ENCODE measurements around the gene HABP4. TPM values are rescaled to one million over a fixed set of nuclear protein-coding genes. Genes with fewer than 3 reads are reported as not detected.

Gene HABP4
- total RNA-seq, 1 donor from 2014 or later = 15.8 TPM

DNA sequence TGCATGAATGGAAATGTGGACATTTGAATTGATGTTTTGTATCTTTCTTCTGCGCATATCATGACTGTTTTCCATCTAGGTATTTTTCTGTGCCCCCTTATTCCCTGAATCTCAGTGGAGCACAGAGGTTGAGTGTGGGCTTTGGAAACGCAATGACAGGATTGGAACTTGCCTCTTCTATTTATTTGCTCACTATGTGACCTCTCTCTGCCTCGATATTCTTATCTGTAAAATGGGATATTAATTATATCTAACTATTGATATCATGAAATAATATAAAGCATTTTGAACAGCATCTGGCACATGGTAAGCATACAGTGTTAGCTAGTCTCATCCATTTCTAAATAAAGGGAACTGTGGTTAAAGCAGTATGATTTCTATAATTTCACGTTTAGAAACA is 26.0 kb downstream of the HABP4 start:
- Mint-ChIP-seq H3K27me3 (ENCODE audit: unreplicated experiment) (no peaks in the 10 kb centered on the region), H3K4me3 (ENCODE audit: unreplicated experiment) (no peak overlapping the region), H3K27ac (ENCODE audit: unreplicated experiment) (no peak overlapping the region), H3K9me3 (ENCODE audit: unreplicated experiment) (no peaks in the 10 kb centered on the region), H3K4me1 (ENCODE audit: unreplicated experiment) (no peaks in the 10 kb centered on the region), H3K36me3 (ENCODE audit: unreplicated experiment) (peaks cover 13% of the 10 kb centered on the region)
- DNase-seq (ENCODE audit: extremely low spot score, unreplicated experiment) = no peak
- TF ChIP-seq, protein P1, sequence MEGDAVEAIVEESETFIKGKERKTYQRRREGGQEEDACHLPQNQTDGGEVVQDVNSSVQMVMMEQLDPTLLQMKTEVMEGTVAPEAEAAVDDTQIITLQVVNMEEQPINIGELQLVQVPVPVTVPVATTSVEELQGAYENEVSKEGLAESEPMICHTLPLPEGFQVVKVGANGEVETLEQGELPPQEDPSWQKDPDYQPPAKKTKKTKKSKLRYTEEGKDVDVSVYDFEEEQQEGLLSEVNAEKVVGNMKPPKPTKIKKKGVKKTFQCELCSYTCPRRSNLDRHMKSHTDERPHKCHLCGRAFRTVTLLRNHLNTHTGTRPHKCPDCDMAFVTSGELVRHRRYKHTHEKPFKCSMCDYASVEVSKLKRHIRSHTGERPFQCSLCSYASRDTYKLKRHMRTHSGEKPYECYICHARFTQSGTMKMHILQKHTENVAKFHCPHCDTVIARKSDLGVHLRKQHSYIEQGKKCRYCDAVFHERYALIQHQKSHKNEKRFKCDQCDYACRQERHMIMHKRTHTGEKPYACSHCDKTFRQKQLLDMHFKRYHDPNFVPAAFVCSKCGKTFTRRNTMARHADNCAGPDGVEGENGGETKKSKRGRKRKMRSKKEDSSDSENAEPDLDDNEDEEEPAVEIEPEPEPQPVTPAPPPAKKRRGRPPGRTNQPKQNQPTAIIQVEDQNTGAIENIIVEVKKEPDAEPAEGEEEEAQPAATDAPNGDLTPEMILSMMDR (IDR thresholded peaks at IDR 0.05) = no peak

DNA sequence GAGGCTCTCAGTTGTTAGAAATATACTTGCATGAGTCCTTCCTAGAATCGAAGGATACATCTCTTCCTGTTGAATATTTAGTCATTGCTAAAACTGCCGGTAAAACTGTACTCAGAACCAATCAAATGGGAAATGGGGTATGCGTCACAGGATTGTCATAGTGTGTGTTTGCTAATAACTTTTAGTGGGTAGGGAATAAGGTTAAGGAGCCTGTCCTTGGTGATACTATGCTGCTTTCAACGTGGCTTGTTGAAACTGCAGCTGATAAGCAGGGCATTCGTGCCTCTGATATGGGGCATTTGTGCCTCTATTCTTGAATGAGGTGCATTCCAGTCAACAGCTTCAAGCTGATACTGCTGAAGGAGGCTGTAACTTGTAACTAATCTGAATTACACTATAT is 26.6 kb downstream of the HABP4 start:
- Mint-ChIP-seq H3K27me3 (ENCODE audit: unreplicated experiment) (no peaks in the 10 kb centered on the region), H3K9me3 (ENCODE audit: unreplicated experiment) (no peaks in the 10 kb centered on the region), H3K27ac (ENCODE audit: unreplicated experiment) (no peak overlapping the region), H3K4me3 (ENCODE audit: unreplicated experiment) (no peak overlapping the region), H3K36me3 (ENCODE audit: unreplicated experiment) (peaks cover 8% of the 10 kb centered on the region), H3K4me1 (ENCODE audit: unreplicated experiment) (no peaks in the 10 kb centered on the region)
- TF ChIP-seq, protein P1 (IDR thresholded peaks at IDR 0.05) = no peak
- no peak for DNase-seq (ENCODE audit: extremely low spot score, unreplicated experiment)

DNA sequence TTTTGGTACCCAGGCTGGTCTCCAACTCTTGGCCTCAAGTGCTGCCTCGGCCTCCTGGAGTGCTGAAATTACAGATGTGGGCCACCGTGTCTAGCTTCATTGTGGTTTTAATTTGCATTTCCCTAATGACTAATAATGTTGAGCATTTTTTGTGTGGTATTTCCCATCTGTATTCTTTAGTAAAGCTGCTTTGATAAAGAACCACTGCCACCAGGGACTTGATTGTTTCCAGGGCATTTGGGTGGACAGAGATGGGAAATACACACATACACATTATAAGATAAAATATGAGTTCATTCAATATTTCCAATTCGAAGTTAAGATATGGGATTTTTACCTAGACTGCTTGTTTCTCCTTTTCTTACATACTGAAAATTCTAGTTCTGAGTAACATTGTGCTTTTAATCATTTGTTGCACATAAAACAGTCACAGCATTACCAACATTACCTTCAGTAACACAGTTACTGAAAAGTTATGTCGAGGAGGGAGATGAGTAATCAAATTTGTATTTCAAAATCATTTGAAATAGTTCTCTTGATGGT is 28.9 kb downstream of the HABP4 start:
- DNase-seq (ENCODE audit: extremely low spot score, unreplicated experiment) = no peak
- no peak overlapping the region for H3K27ac Mint-ChIP-seq (ENCODE audit: unreplicated experiment)
- H3K36me3 Mint-ChIP-seq (ENCODE audit: unreplicated experiment) = peaks cover 15% of the 10 kb centered on the region

DNA sequence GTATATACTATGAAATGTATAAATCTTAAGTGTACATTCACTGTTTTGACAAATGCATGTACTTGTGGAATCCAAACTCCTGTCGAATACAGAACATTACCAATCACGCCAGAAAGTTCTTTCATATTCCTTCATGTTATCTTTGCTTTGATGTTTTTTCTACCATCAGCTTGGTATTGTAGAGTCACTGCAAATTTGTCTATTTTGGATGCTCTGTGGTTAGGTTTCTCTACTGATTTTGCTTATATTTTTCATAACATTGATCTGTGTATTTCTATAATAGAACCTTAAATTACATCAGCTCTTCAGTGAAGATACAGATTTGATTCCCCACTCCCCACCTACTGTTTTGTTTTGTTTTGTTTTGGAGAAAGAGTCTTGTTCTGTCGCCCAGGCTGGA is 30.8 kb downstream of the HABP4 start:
- DNase-seq (ENCODE audit: extremely low spot score, unreplicated experiment) = no peak
- TF ChIP-seq, protein P1 (IDR thresholded peaks at IDR 0.05) = no peak
- Mint-ChIP-seq H3K9me3 (ENCODE audit: unreplicated experiment) (no peaks in the 10 kb centered on the region), H3K27me3 (ENCODE audit: unreplicated experiment) (no peaks in the 10 kb centered on the region), H3K4me1 (ENCODE audit: unreplicated experiment) (peaks cover 16% of the 10 kb centered on the region), H3K36me3 (ENCODE audit: unreplicated experiment) (peaks cover 20% of the 10 kb centered on the region), H3K27ac (ENCODE audit: unreplicated experiment) (no peak overlapping the region), H3K4me3 (ENCODE audit: unreplicated experiment) (no peak overlapping the region)

More for the DNA sequence above, 28.9 kb downstream of the HABP4 start:
- no peaks in the 10 kb centered on the region for H3K27me3 Mint-ChIP-seq (ENCODE audit: unreplicated experiment)
- no peaks in the 10 kb centered on the region for H3K9me3 Mint-ChIP-seq (ENCODE audit: unreplicated experiment)
- TF ChIP-seq, protein P1 (IDR thresholded peaks at IDR 0.05) = no peak
- H3K4me3 Mint-ChIP-seq (ENCODE audit: unreplicated experiment) = no peak overlapping the region
- peaks cover 9% of the 10 kb centered on the region for H3K4me1 Mint-ChIP-seq (ENCODE audit: unreplicated experiment)

DNA sequence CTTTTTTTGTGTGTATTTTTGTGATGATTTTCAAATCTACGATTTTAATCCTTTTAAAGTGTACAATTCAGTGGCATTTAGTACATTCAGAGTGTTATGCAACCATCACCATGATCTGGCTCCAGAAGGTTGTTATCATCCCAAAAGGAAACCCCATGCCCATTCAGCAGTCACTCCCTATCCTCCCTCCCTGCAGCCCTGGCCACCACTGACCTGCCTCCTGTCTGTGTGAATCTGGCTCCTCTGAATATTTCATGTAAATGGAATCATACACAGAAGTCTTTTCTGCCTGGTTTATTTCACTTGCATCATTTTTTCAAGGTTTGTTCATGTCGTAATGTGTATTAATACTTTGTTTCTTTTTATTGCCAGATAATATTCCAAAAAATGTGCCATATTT is 32.5 kb downstream of the HABP4 start:
- H3K4me3 Mint-ChIP-seq (ENCODE audit: unreplicated experiment) = no peak overlapping the region

More for the DNA sequence above, 32.5 kb downstream of the HABP4 start:
- no peaks in the 10 kb centered on the region for H3K9me3 Mint-ChIP-seq (ENCODE audit: unreplicated experiment)
- H3K27ac Mint-ChIP-seq (ENCODE audit: unreplicated experiment) = no peak overlapping the region
- H3K27me3 Mint-ChIP-seq (ENCODE audit: unreplicated experiment) = no peaks in the 10 kb centered on the region
- TF ChIP-seq, protein P1 (IDR thresholded peaks at IDR 0.05) = no peak
- peaks cover 33% of the 10 kb centered on the region for H3K4me1 Mint-ChIP-seq (ENCODE audit: unreplicated experiment)
- no peak for DNase-seq (ENCODE audit: extremely low spot score, unreplicated experiment)
- peaks cover 21% of the 10 kb centered on the region for H3K36me3 Mint-ChIP-seq (ENCODE audit: unreplicated experiment)

All from osteocyte (in vitro differentiated cells).